SK-N-MC (cell line): ENCODE measurements around the gene ABCD2.

Experiments used
- EZH2 ChIP-seq: fragments of 200-600 bp; sonication (generic); IDR thresholded peaks from one replicate; pipeline ENCODE4 v1.6.1; 2017; ENCODE audit warnings: antibody characterized with exemption
- POLR2AphosphoS5 ChIP-seq: IDR thresholded peaks from 2 replicates; pipeline ENCODE4 v1.6.1; 2012; ENCODE audit warnings: mild to moderate bottlenecking, low read depth, low read length, borderline replicate concordance

DNA sequence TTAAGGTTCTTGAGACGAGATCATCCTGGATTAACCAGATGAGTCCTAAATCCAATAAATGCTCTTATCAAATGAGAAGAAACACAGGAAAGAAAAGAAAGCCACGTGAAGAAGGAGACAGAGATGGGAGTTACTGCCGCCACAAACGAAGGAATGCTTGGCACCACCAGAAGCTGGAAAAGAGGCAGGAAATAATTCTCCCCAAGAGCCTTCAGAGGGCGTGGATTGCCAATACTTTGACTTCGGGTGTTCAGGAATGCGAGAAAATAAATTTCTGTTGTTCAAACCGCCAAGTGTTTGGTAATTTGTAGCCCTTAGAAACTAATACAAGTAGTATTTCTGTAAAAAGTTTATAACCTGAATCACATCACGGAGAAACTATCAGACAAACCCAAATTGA is 31.3 kb downstream of the ABCD2 start:
- TF ChIP-seq EZH2 (no peak), POLR2AphosphoS5 (no peak)
